Neutrophil (primary cell): ENCODE results near the gene MCF2L.

Experiments
- H3K27ac ChIP-seq: fragments of 200-600 bp; sonication (generic); 2 replicates; pipeline ENCODE4 v1.5.1; 2016; ENCODE audit warnings: mild to moderate bottlenecking, moderate library complexity
- H3K27me3 ChIP-seq: fragments of 200-600 bp; sonication (generic); 2 replicates; pipeline ENCODE4 v1.6.0; 2016; ENCODE audit warnings: mild to moderate bottlenecking
- H3K36me3 ChIP-seq: fragments of 200-600 bp; sonication (generic); 2 replicates; pipeline ENCODE4 v1.5.1; 2017
- H3K4me1 ChIP-seq, 2 experiments: fragments of 200-600 bp in 1 of 2; sonication (generic) in 1 of 2; 1 replicate in 1 of 2; 2 replicates in 1 of 2; pipeline versions ENCODE4 v1.5.1 to v1.6.1; 2013 to 2016; ENCODE audit warnings: low read depth in 1 of 2, low read length in 1 of 2, mild to moderate bottlenecking in 1 of 2, moderate library complexity in 1 of 2; ENCODE audit not compliant: control insufficient read depth in 1 of 2, insufficient read depth in 1 of 2
- H3K4me3 ChIP-seq, 2 experiments: fragments of 200-600 bp in 1 of 2; sonication (generic) in 1 of 2; 1 replicate in 1 of 2; 2 replicates in 1 of 2; pipeline ENCODE4 v1.5.1; 2013 to 2016; ENCODE audit warnings: low read depth in 1 of 2, low read length in 1 of 2, mild to moderate bottlenecking in 1 of 2, moderate library complexity in 1 of 2
- H3K9me3 ChIP-seq: fragments of 200-600 bp; sonication (generic); 2 replicates; pipeline ENCODE4 v1.5.1; 2016
- CTCF ChIP-seq: fragments of 200-600 bp; sonication (generic); IDR thresholded peaks from 2 replicates; pipeline ENCODE4 v1.5.1; 2016; ENCODE audit warnings: antibody characterized with exemption

MCF2L gene

GRCh38 chr13:113074876-113075275 lies 105.9 kb downstream of the MCF2L start:
- H3K9me3 ChIP-seq: no peaks in the 10 kb centered on the region
- H3K27ac ChIP-seq: no peak overlapping the region
- no peak overlapping the region for H3K4me3 ChIP-seq
- TF ChIP-seq CTCF: no peak
- H3K27me3 ChIP-seq: no peaks in the 10 kb centered on the region
- no peaks in the 10 kb centered on the region for H3K4me1 ChIP-seq
- H3K36me3 ChIP-seq: no peaks in the 10 kb centered on the region

GRCh38 chr13:113075711-113076110 lies 106.7 kb downstream of the MCF2L start:
- H3K4me1 ChIP-seq: no peaks in the 10 kb centered on the region
- no peak for TF ChIP-seq CTCF
- no peak overlapping the region for H3K4me3 ChIP-seq
- no peak overlapping the region for H3K27ac ChIP-seq
- H3K9me3 ChIP-seq: no peaks in the 10 kb centered on the region
- H3K36me3 ChIP-seq: no peaks in the 10 kb centered on the region
- H3K27me3 ChIP-seq: no peaks in the 10 kb centered on the region

GRCh38 chr13:113076681-113077401 lies 107.8 kb downstream of the MCF2L start:
- Histone ChIP-seq H3K27ac (no peak overlapping the region), H3K4me1 (no peaks in the 10 kb centered on the region), H3K9me3 (no peaks in the 10 kb centered on the region), H3K27me3 (no peaks in the 10 kb centered on the region), H3K4me3 (no peak overlapping the region), H3K36me3 (no peaks in the 10 kb centered on the region)
- TF ChIP-seq CTCF: no peak

- H3K9me3 ChIP-seq: no peaks in the 10 kb centered on the region
- H3K4me1 ChIP-seq: no peaks in the 10 kb centered on the region
- no peaks in the 10 kb centered on the region for H3K36me3 ChIP-seq
- no peaks in the 10 kb centered on the region for H3K27me3 ChIP-seq
- no peak overlapping the region for H3K4me3 ChIP-seq
- no peak for TF ChIP-seq CTCF
- no peak overlapping the region for H3K27ac ChIP-seq
These were observed 108.5 kb downstream of the MCF2L start for GRCh38 chr13:113077566-113077952.

GRCh38 chr13:113077953-113078901 lies 109.2 kb downstream of the MCF2L start:
- Histone ChIP-seq H3K4me1 (no peaks in the 10 kb centered on the region), H3K4me3 (no peak overlapping the region)

More at GRCh38 chr13:113077953-113078901, 109.2 kb downstream of the MCF2L start:
- H3K27me3 ChIP-seq: no peaks in the 10 kb centered on the region
- no peaks in the 10 kb centered on the region for H3K36me3 ChIP-seq
- H3K27ac ChIP-seq: no peak overlapping the region
- no peaks in the 10 kb centered on the region for H3K9me3 ChIP-seq
- no peak for TF ChIP-seq CTCF
